Thyroid gland (tissue), 4 donors: ENCODE measurements around the gene RYR3.

Source experiments
- CTCF ChIP-seq, 6 experiments: fragments of 200-600 bp in 3 of 6; fragments of 450-650 bp in 3 of 6; sonication (generic) in 3 of 6; IDR thresholded peaks; one replicate each; pipeline ENCODE4 v1.5.1; 2016 to 2019; ENCODE audit warnings: antibody characterized with exemption in 6 of 6, mild to moderate bottlenecking in 2 of 6, inconsistent platforms in 1 of 6, moderate library complexity in 1 of 6
- POLR2A ChIP-seq, 2 donors: fragments of 450-650 bp; IDR thresholded peaks; one replicate each; pipeline ENCODE4 v1.6.1; 2017; ENCODE audit warnings: antibody characterized with exemption in 2 of 2, mild to moderate bottlenecking in 2 of 2, moderate library complexity in 1 of 2

GRCh38 chr15:33766389-33766788 lies 455.6 kb downstream of the RYR3 start:
- TF ChIP-seq CTCF (IDR thresholded peaks at IDR 0.05), result no peak
- no peak for TF ChIP-seq POLR2A (IDR thresholded peaks at IDR 0.05)
